ENCODE results near the gene ALPK3.

ALPK3 gene

GRCh38 chr15:84821501-84822021, 4.4 kb downstream of the ALPK3 start:
- H3K27ac ChIP-seq (ENCODE audit: low read depth, low read length) = no peak overlapping the region
- H3K4me3 ChIP-seq (ENCODE audit: low read depth in 1 of 2, low read length in 2 of 2) = no peak overlapping the region
- peaks cover 0 to 15% of the 10 kb centered on the region in 2 donors for H3K4me1 ChIP-seq (ENCODE audit: control insufficient read depth in 1 of 2, insufficient read depth in 2 of 2, low read length in 2 of 2)
- H3K36me3 ChIP-seq (ENCODE audit: control insufficient read depth in 1 of 2, insufficient read depth in 2 of 2, low read length in 2 of 2) = no peaks in the 10 kb centered on the region
- H3K9me3 ChIP-seq (ENCODE audit: control insufficient read depth in 1 of 2, low read length in 2 of 2) = no peaks in the 10 kb centered on the region
- no peak overlapping the region for H3K9ac ChIP-seq (ENCODE audit: low read depth in 1 of 2, low read length in 2 of 2)
- H3K27me3 ChIP-seq (ENCODE audit: control insufficient read depth in 1 of 2, insufficient read depth in 2 of 2, low read length in 2 of 2) = peaks cover 0 to 3% of the 10 kb centered on the region in 2 donors

GRCh38 chr15:84822653-84823281, 5.6 kb downstream of the ALPK3 start:
- peaks cover 0 to 15% of the 10 kb centered on the region in 2 donors for H3K4me1 ChIP-seq (ENCODE audit: control insufficient read depth in 1 of 2, insufficient read depth in 2 of 2, low read length in 2 of 2)
- no peak overlapping the region for H3K4me3 ChIP-seq (ENCODE audit: low read depth in 1 of 2, low read length in 2 of 2)
- no peak overlapping the region for H3K27ac ChIP-seq (ENCODE audit: low read depth, low read length)
- no peaks in the 10 kb centered on the region for H3K27me3 ChIP-seq (ENCODE audit: control insufficient read depth in 1 of 2, insufficient read depth in 2 of 2, low read length in 2 of 2)
- H3K36me3 ChIP-seq (ENCODE audit: control insufficient read depth in 1 of 2, insufficient read depth in 2 of 2, low read length in 2 of 2) = no peaks in the 10 kb centered on the region
- H3K9me3 ChIP-seq (ENCODE audit: control insufficient read depth in 1 of 2, low read length in 2 of 2) = no peaks in the 10 kb centered on the region
- H3K9ac ChIP-seq (ENCODE audit: low read depth in 1 of 2, low read length in 2 of 2) = no peak overlapping the region

- Histone ChIP-seq H3K9ac (ENCODE audit: low read depth in 1 of 2, low read length in 2 of 2) (no peak overlapping the region), H3K4me1 (ENCODE audit: control insufficient read depth in 1 of 2, insufficient read depth in 2 of 2, low read length in 2 of 2) (peaks cover 0 to 15% of the 10 kb centered on the region in 2 donors), H3K27ac (ENCODE audit: low read depth, low read length) (no peak overlapping the region), H3K36me3 (ENCODE audit: control insufficient read depth in 1 of 2, insufficient read depth in 2 of 2, low read length in 2 of 2) (no peaks in the 10 kb centered on the region), H3K27me3 (ENCODE audit: control insufficient read depth in 1 of 2, insufficient read depth in 2 of 2, low read length in 2 of 2) (no peaks in the 10 kb centered on the region), H3K9me3 (ENCODE audit: control insufficient read depth in 1 of 2, low read length in 2 of 2) (no peaks in the 10 kb centered on the region), H3K4me3 (ENCODE audit: low read depth in 1 of 2, low read length in 2 of 2) (no peak overlapping the region)
Measured at GRCh38 chr15:84823282-84823878, 6.2 kb downstream of the ALPK3 start.

GRCh38 chr15:84824260-84825007, 7.3 kb downstream of the ALPK3 start:
- Histone ChIP-seq H3K9ac (ENCODE audit: low read depth in 1 of 2, low read length in 2 of 2) (no peak overlapping the region), H3K36me3 (ENCODE audit: control insufficient read depth in 1 of 2, insufficient read depth in 2 of 2, low read length in 2 of 2) (no peaks in the 10 kb centered on the region), H3K9me3 (ENCODE audit: control insufficient read depth in 1 of 2, low read length in 2 of 2) (no peaks in the 10 kb centered on the region), H3K4me3 (ENCODE audit: low read depth in 1 of 2, low read length in 2 of 2) (no peak overlapping the region), H3K27me3 (ENCODE audit: control insufficient read depth in 1 of 2, insufficient read depth in 2 of 2, low read length in 2 of 2) (no peaks in the 10 kb centered on the region), H3K4me1 (ENCODE audit: control insufficient read depth in 1 of 2, insufficient read depth in 2 of 2, low read length in 2 of 2) (peaks cover 0 to 10% of the 10 kb centered on the region in 2 donors), H3K27ac (ENCODE audit: low read depth, low read length) (no peak overlapping the region)

- H3K9me3 ChIP-seq (ENCODE audit: control insufficient read depth in 1 of 2, low read length in 2 of 2) = no peaks in the 10 kb centered on the region
- no peak overlapping the region for H3K27ac ChIP-seq (ENCODE audit: low read depth, low read length)
- no peak overlapping the region for H3K4me3 ChIP-seq (ENCODE audit: low read depth in 1 of 2, low read length in 2 of 2)
- H3K27me3 ChIP-seq (ENCODE audit: control insufficient read depth in 1 of 2, insufficient read depth in 2 of 2, low read length in 2 of 2) = no peaks in the 10 kb centered on the region
- H3K36me3 ChIP-seq (ENCODE audit: control insufficient read depth in 1 of 2, insufficient read depth in 2 of 2, low read length in 2 of 2) = no peaks in the 10 kb centered on the region
- H3K9ac ChIP-seq (ENCODE audit: low read depth in 1 of 2, low read length in 2 of 2) = peak overlapping the region in 1 of 2 donors; percentile 14
- H3K4me1 ChIP-seq (ENCODE audit: control insufficient read depth in 1 of 2, insufficient read depth in 2 of 2, low read length in 2 of 2) = peaks cover 0 to 10% of the 10 kb centered on the region in 2 donors
Measured at GRCh38 chr15:84826369-84826823, 9.2 kb downstream of the ALPK3 start.

GRCh38 chr15:84827246-84827645, 10.1 kb downstream of the ALPK3 start:
- no peak overlapping the region for H3K27ac ChIP-seq (ENCODE audit: low read depth, low read length)
- H3K4me3 ChIP-seq (ENCODE audit: low read depth in 1 of 2, low read length in 2 of 2) = no peak overlapping the region
- H3K4me1 ChIP-seq (ENCODE audit: control insufficient read depth in 1 of 2, insufficient read depth in 2 of 2, low read length in 2 of 2) = peaks cover 0 to 10% of the 10 kb centered on the region in 2 donors
- H3K9ac ChIP-seq (ENCODE audit: low read depth in 1 of 2, low read length in 2 of 2) = no peak overlapping the region
- no peaks in the 10 kb centered on the region for H3K27me3 ChIP-seq (ENCODE audit: control insufficient read depth in 1 of 2, insufficient read depth in 2 of 2, low read length in 2 of 2)
- H3K36me3 ChIP-seq (ENCODE audit: control insufficient read depth in 1 of 2, insufficient read depth in 2 of 2, low read length in 2 of 2) = no peaks in the 10 kb centered on the region
- no peaks in the 10 kb centered on the region for H3K9me3 ChIP-seq (ENCODE audit: control insufficient read depth in 1 of 2, low read length in 2 of 2)

GRCh38 chr15:84828086-84828908, 11.1 kb downstream of the ALPK3 start:
- H3K9me3 ChIP-seq (ENCODE audit: control insufficient read depth in 1 of 2, low read length in 2 of 2) = no peaks in the 10 kb centered on the region
- no peak overlapping the region for H3K9ac ChIP-seq (ENCODE audit: low read depth in 1 of 2, low read length in 2 of 2)
- peaks cover 0 to 4% of the 10 kb centered on the region in 2 donors for H3K4me1 ChIP-seq (ENCODE audit: control insufficient read depth in 1 of 2, insufficient read depth in 2 of 2, low read length in 2 of 2)
- no peak overlapping the region for H3K4me3 ChIP-seq (ENCODE audit: low read depth in 1 of 2, low read length in 2 of 2)
- H3K36me3 ChIP-seq (ENCODE audit: control insufficient read depth in 1 of 2, insufficient read depth in 2 of 2, low read length in 2 of 2) = no peaks in the 10 kb centered on the region
- H3K27me3 ChIP-seq (ENCODE audit: control insufficient read depth in 1 of 2, insufficient read depth in 2 of 2, low read length in 2 of 2) = no peaks in the 10 kb centered on the region
- H3K27ac ChIP-seq (ENCODE audit: low read depth, low read length) = no peak overlapping the region

- Histone ChIP-seq H3K36me3 (ENCODE audit: control insufficient read depth in 1 of 2, insufficient read depth in 2 of 2, low read length in 2 of 2) (no peaks in the 10 kb centered on the region), H3K27ac (ENCODE audit: low read depth, low read length) (no peak overlapping the region), H3K4me3 (ENCODE audit: low read depth in 1 of 2, low read length in 2 of 2) (no peak overlapping the region), H3K9ac (ENCODE audit: low read depth in 1 of 2, low read length in 2 of 2) (no peak overlapping the region), H3K9me3 (ENCODE audit: control insufficient read depth in 1 of 2, low read length in 2 of 2) (no peaks in the 10 kb centered on the region), H3K4me1 (ENCODE audit: control insufficient read depth in 1 of 2, insufficient read depth in 2 of 2, low read length in 2 of 2) (no peaks in the 10 kb centered on the region), H3K27me3 (ENCODE audit: control insufficient read depth in 1 of 2, insufficient read depth in 2 of 2, low read length in 2 of 2) (no peaks in the 10 kb centered on the region)
Measured at GRCh38 chr15:84829428-84829827, 12.3 kb downstream of the ALPK3 start.

- Histone ChIP-seq H3K9me3 (ENCODE audit: control insufficient read depth in 1 of 2, low read length in 2 of 2) (no peaks in the 10 kb centered on the region), H3K36me3 (ENCODE audit: control insufficient read depth in 1 of 2, insufficient read depth in 2 of 2, low read length in 2 of 2) (no peaks in the 10 kb centered on the region), H3K27ac (ENCODE audit: low read depth, low read length) (no peak overlapping the region), H3K9ac (ENCODE audit: low read depth in 1 of 2, low read length in 2 of 2) (no peak overlapping the region), H3K4me1 (ENCODE audit: control insufficient read depth in 1 of 2, insufficient read depth in 2 of 2, low read length in 2 of 2) (peaks cover 0 to 1% of the 10 kb centered on the region in 2 donors), H3K27me3 (ENCODE audit: control insufficient read depth in 1 of 2, insufficient read depth in 2 of 2, low read length in 2 of 2) (no peaks in the 10 kb centered on the region), H3K4me3 (ENCODE audit: low read depth in 1 of 2, low read length in 2 of 2) (no peak overlapping the region)
Measured at GRCh38 chr15:84830036-84830435, 12.9 kb downstream of the ALPK3 start.
